ENCODE measurements around the gene RALB.

GRCh38 chr2:120330946-120331822 lies 78.5 kb downstream of the RALB start:
- no peak for TF ChIP-seq CTCF (IDR thresholded peaks at IDR 0.05)
- TF ChIP-seq ZFX (IDR thresholded peaks at IDR 0.05; ENCODE audit: borderline replicate concordance), result no peak
